ENCODE data around the gene MAPK1.

GRCh38 chr22:21712751-21713427, 154.6 kb downstream of the MAPK1 start:
- TF ChIP-seq EZH2phosphoT487 (IDR thresholded peaks at IDR 0.05; ENCODE audit: insufficient read depth, low read depth) (no peak), EZH2 (IDR thresholded peaks at IDR 0.05; ENCODE audit: insufficient read depth, poor library complexity, severe bottlenecking) (no peak)
